ENCODE data around the gene CNOT4. TPM values are rescaled to one million over a fixed set of nuclear protein-coding genes. Genes with fewer than 3 reads are reported as not detected.

Gene CNOT4
- total and polyA plus RNA-seq, 2 of the 8 experiments (the other 6 are each of a cell fraction or from before 2014, with no cell fraction given): 10.9 to 25.8 TPM

DNA sequence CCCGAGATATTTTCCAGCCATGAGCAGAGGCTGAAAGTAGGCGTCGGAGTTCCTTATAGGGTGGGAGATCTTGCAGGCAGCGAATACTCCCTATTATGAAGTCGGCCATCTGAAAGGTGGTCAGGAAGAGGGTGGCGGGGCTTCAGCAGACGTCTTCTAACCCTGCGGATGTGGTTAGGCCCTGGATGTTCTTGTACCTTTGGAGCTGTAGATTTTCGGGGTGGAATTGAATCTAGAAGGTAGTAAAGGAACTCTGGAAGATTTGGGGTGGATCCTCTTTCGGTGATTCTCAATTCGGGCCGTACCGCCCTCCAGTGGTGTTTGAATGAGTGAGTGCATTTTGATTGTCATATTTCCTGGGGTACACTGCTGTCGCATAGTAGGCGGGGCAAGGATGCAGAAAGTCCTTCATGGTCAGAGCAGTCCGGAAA is 48.5 kb upstream of the CNOT4 start:
- H3K4me1 ChIP-seq (replicated peaks in 1 of 4; ENCODE audit: control insufficient read depth in 3 of 4, insufficient read depth in 4 of 4, low read length in 3 of 4): peaks cover under 1 to 16% (median 8%) of the 10 kb centered on the region in 4 experiments; a peak in 6 of 7 replicates
- peak overlapping the region; percentile 66 to 75 for H3K4me2 ChIP-seq (ENCODE audit: insufficient read depth in 1 of 2, low read depth in 2 of 2, low read length in 2 of 2)
- peak overlapping the region; percentile 69 for H3K4ac ChIP-seq (replicated peaks; ENCODE audit: insufficient read length, low read depth, low read length)
- no peak overlapping the region for H3K23ac ChIP-seq (ENCODE audit: insufficient read length)
- no peaks in the 10 kb centered on the region for H3K27me3 ChIP-seq (replicated peaks in 1 of 4; ENCODE audit: control insufficient read depth in 3 of 4, extremely low read depth in 1 of 4, insufficient read depth in 3 of 4, low read length in 3 of 4)
- peak overlapping the region; percentile 84 to 100 (median 96) for H3K4me3 ChIP-seq (ENCODE audit: extremely low read depth in 1 of 4, insufficient read depth in 2 of 4, low read depth in 3 of 4, low read length in 4 of 4)
- H3K9me3 ChIP-seq (ENCODE audit: insufficient read depth in 2 of 2, low read depth in 1 of 2, low read length in 1 of 2): no peaks in the 10 kb centered on the region
- peaks cover 4% of the 10 kb centered on the region; the same call in 1 of the 2 replicates for H3K23me2 ChIP-seq (ENCODE audit: low read depth, low read length)
- FAIRE-seq: no peak
- H2BK15ac ChIP-seq (ENCODE audit: low read length): no peak overlapping the region
- peak overlapping the region; percentile 82 for H4K91ac ChIP-seq (replicated peaks; ENCODE audit: insufficient read length, low read length)
- 2% methylated on average over 16 of the region's 16 CpGs; no CpG with 5 or more reads in 1 of the 2 experiments for WGBS, 2 experiments (ENCODE audit: extremely low coverage in 1 of 2, insufficient coverage in 1 of 2, insufficient read length in 1 of 2, insufficient replicate concordance in 2 of 2, low coverage in 1 of 2, low lambda C conversion rate in 2 of 2, missing lambda C conversion rate in 1 of 2)
- H4K5ac ChIP-seq (ENCODE audit: insufficient read length, low read depth, low read length): peak overlapping the region; percentile 91
- H2BK5ac ChIP-seq (ENCODE audit: low read depth, low read length): peak overlapping the region; percentile 84
- H3K36me3 ChIP-seq (ENCODE audit: control insufficient read depth in 2 of 4, insufficient read depth in 4 of 4, low read length in 3 of 4): no peaks in the 10 kb centered on the region
- no peaks in the 10 kb centered on the region for H3K79me1 ChIP-seq (ENCODE audit: low read depth, low read length)
- H2BK20ac ChIP-seq (ENCODE audit: low read length): no peak overlapping the region
- peak overlapping the region; percentile 71 for H3K18ac ChIP-seq (ENCODE audit: extremely low read depth, low read length)
- H2BK12ac ChIP-seq (ENCODE audit: low read depth, low read length): peak overlapping the region; percentile 71; the same call in 1 of the 2 replicates
- H4K20me1 ChIP-seq (replicated peaks in 1 of 2; ENCODE audit: control insufficient read depth in 1 of 2, insufficient read depth in 2 of 2, low read length in 2 of 2): no peaks in the 10 kb centered on the region
- H3K14ac ChIP-seq (ENCODE audit: insufficient read length): peak overlapping the region; percentile 4
- CTCF ChIA-PET (ENCODE audit: partially characterized antibody): interaction anchor here (0.6 to 2.0 kb wide), 6 partner anchors 28 to 910 kb away, joined by 3 to 5 read pairs (median 4); no protein-coding TSS in a partner anchor
- H2AK5ac ChIP-seq (ENCODE audit: low read depth, low read length): no peak overlapping the region
- peak overlapping the region; percentile 33 for H2BK120ac ChIP-seq (replicated peaks; ENCODE audit: low read depth, low read length)
- peak in 1 of 2 experiments; percentile 57 for DNase-seq (ENCODE audit: low read depth in 1 of 2, low spot score in 2 of 2)
- H2AFZ ChIP-seq (ENCODE audit: low read length): peak overlapping the region; percentile 90; the same call in 1 of the 2 replicates
- H3K9ac ChIP-seq (replicated peaks in 1 of 4; ENCODE audit: extremely low read depth in 1 of 4, low read depth in 3 of 4, low read length in 3 of 4): peak overlapping the region; percentile 98 to 99 (median 98)
- H4K8ac ChIP-seq (ENCODE audit: extremely low read depth, insufficient read depth, low read length): peak overlapping the region; percentile 98
- peaks cover 0 to 52% of the 10 kb centered on the region in 2 experiments for H3K79me2 ChIP-seq (ENCODE audit: control insufficient read depth in 1 of 2, insufficient read depth in 2 of 2, low read length in 2 of 2)
- H3K56ac ChIP-seq (replicated peaks; ENCODE audit: insufficient read length, low read depth, low read length): peak overlapping the region; percentile 80
- POLR2A ChIA-PET (ENCODE audit: partially characterized antibody): interaction anchor here (0.7 to 2.0 kb wide), 7 partner anchors 12 to 179 kb away, joined by 3 to 6 read pairs (median 3); partner anchors contain the start of genes CNOT4 and STMP1
- H3K27ac ChIP-seq (ENCODE audit: low read depth, low read length): peak overlapping the region; percentile 98
- no peak for TF ChIP-seq HDAC6 (IDR thresholded peaks at IDR 0.05; ENCODE audit: low read depth, low read length)
- peak; percentile 42 to 51; a peak in 3 of 4 replicates for TF ChIP-seq RAD21 (IDR thresholded peaks at IDR 0.05 in 1 of 2, conservative IDR thresholded peaks at IDR 0.05 in 1 of 2; ENCODE audit: low read depth in 2 of 2, low read length in 2 of 2)
- no peak for TF ChIP-seq BCL11A (IDR thresholded peaks at IDR 0.05; ENCODE audit: low read depth in 2 of 2, low read length in 2 of 2)
- no peak for TF ChIP-seq FOSL1 (IDR thresholded peaks at IDR 0.05; ENCODE audit: insufficient read depth, low read depth, low read length)
- no peak for TF ChIP-seq BRCA1 (IDR thresholded peaks at IDR 0.05; ENCODE audit: low read depth, low read length)
